Activated naive CD8-positive, alpha-beta T cell treated with anti-CD3 and anti-CD28 coated beads for 36 hours (primary cell): Measurements from ENCODE around the gene CDK5RAP3. TPM values are rescaled to one million over a fixed set of nuclear protein-coding genes. Genes with fewer than 3 reads are reported as not detected.

ENCODE experiments used
- DNase-seq: peaks from one replicate; pipeline ENCODE4 v3.0.0; 2021
- H3K27ac Mint-ChIP-seq: one replicate; pipeline ENCODE4 v1.8.0; 2022; ENCODE audit warnings: mild to moderate bottlenecking, moderate library complexity, mixed read lengths
- H3K27me3 Mint-ChIP-seq: one replicate; pipeline ENCODE4 v1.8.0; 2022; ENCODE audit warnings: mild to moderate bottlenecking, mixed read lengths
- H3K36me3 Mint-ChIP-seq: one replicate; pipeline ENCODE4 v1.8.0; 2021; ENCODE audit warnings: mild to moderate bottlenecking, mixed read lengths
- H3K4me1 Mint-ChIP-seq: one replicate; pipeline ENCODE4 v1.8.0; 2021; ENCODE audit warnings: mixed read lengths
- H3K4me3 Mint-ChIP-seq: one replicate; pipeline ENCODE4 v1.8.0; 2022; ENCODE audit warnings: mild to moderate bottlenecking, moderate library complexity, mixed read lengths
- H3K9me3 Mint-ChIP-seq: one replicate; pipeline ENCODE4 v1.8.0; 2022; ENCODE audit warnings: mixed read lengths
- total RNA-seq, 2 experiments: library from RNA; stranded (reverse); gene quantifications; one replicate each; pipeline ENCODE4 v1.2.3, GENCODE V29; 2021

Gene CDK5RAP3
- total RNA-seq, 2 experiments from 2014 or later, result 163 to 168 TPM

DNA sequence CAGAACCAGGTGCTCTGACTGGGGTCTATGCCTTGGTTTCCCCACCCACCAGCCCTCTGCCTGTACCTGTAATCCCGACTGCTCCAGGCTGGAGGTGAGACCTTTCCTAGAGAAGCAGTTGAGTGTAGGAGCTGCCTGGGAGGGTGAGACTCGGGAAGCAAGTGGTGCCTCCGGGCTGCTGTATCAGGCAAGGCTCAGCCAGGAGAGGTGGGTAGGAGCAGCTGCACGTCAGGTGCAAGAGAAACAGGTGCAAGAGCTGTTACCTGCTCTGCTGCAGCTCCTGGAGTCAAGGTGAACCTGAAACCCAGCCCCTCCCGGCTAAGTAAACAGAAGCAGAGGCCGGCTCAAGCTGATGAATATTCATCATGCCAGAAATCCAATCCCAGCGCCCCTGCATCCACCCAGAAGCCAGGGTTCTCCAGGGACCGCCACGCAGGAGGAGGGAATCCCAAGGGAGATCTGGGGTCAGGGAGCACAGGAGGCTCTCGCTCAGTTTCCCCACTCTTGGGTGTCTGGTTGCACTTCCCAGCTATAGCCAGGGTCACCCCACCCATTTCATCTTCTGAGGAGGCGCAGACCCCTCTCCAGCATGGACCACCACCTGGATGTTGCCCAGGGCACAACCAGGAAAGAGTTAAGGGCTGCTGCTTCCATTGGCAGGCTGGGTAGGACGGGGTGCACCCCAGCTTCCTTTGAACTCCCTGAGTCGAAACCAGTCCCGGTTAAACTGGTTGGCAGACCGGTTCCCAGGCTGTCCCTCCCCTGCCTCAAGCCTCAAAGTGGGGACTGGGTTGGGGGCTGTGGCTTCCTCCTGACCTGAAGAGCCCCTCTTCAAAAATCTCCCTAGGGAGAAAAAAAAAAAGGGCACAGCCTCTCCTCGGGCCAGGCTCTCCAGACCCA, 13.1 kb upstream of the CDK5RAP3 start, which contains the start of gene PRR15L:
PRR15L (minus strand) TSS at position 293 of the 900 bp plus-strand sequence. CDS start 4,649 bp downstream, outside the sequence.
- Mint-ChIP-seq H3K27me3 (no peaks in the 10 kb centered on the region), H3K9me3 (no peaks in the 10 kb centered on the region), H3K36me3 (peaks cover 3% of the 10 kb centered on the region), H3K27ac (no peak within 1 kb of the TSS), H3K4me1 (no peaks in the 10 kb centered on the region), H3K4me3 (no peak within 1 kb of the TSS)
- DNase-seq, result no peak

DNA sequence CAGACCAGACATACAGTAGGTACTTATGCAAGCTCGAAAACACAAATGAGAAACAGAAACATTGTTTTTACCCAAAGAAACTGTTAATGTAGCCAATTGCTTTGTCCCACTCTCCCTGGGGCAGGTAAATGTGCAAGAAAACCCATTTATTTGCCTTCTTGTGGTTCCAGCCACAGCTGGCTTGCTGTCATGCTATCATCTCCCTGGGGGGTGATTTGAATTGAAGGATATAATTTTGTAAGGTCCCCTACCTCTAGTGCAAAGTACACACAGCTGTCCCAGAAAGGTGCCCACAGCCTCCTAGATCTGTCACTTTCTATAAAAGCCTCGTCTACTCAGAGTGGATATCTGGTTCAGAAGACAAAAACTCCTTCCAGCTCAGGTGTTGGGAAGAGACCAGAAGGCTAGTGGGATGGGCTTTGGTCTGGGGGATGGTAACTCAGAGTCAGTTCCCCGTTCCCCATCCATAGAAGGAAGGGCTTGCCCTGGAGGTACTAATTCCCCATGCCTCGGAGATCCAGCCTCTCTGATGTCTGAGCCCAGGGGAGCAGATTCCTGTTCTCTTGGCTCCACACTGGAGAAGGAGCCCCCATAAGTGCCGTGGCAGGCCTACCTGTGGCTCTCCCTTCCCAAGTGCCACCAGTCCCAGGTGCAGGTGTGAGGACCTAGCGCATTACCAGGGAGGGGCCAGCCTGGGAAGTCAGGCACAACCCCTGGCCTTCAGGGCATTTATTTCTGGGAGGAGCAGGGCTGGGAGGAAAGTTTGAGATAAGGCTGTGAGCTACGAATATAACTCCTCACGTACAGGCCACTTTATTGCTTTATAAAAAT, 10.9 kb upstream of the CDK5RAP3 start:
- Mint-ChIP-seq H3K27me3 (no peaks in the 10 kb centered on the region), H3K36me3 (peaks cover 2% of the 10 kb centered on the region), H3K27ac (no peak overlapping the region), H3K9me3 (no peaks in the 10 kb centered on the region), H3K4me3 (no peak overlapping the region), H3K4me1 (no peaks in the 10 kb centered on the region)
- no peak for DNase-seq

DNA sequence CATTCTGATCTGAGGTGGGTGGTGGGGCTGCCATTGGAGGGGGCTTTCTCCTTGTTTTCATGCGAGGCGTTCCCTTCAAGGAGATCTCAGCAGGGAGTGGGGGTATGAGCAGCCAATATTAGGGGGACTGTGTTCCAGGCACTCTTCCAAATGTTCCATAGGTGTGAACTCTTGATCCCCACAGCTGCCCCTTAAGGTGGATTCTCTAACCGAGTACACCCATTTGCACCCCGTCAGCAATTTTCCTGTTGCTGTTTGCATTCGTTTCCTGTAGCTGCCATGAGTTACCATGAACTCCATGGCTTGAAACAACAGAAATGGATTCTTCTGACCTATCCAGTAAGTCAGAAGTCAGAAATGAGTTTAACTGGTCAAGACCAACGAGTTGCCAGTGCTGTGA, 9.5 kb upstream of the CDK5RAP3 start:
- peaks cover 2% of the 10 kb centered on the region for H3K36me3 Mint-ChIP-seq
- H3K4me3 Mint-ChIP-seq, result no peak overlapping the region
- no peak overlapping the region for H3K27ac Mint-ChIP-seq
- H3K9me3 Mint-ChIP-seq, result no peaks in the 10 kb centered on the region
- no peaks in the 10 kb centered on the region for H3K27me3 Mint-ChIP-seq
- DNase-seq, result no peak
- no peaks in the 10 kb centered on the region for H3K4me1 Mint-ChIP-seq

DNA sequence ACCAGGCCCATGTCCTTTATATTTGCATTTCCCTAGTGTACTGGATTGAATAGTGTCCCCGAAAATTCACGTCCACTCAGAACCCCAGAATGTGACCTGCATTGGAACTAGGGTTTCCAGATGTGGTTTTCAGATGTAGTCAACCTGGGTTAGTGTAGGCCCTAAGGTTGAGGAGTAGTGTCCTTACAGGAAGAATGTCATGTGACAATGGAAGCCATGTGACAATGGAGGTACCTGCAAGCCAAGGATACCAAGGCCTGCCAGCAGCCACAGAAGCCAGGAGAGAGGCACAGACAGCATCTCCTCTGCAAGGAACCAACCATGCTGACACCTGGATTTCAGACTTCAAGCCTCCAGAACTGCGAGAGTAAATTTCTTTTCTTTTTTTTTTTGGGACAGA, 8.0 kb upstream of the CDK5RAP3 start:
- H3K9me3 Mint-ChIP-seq, result no peaks in the 10 kb centered on the region

DNA sequence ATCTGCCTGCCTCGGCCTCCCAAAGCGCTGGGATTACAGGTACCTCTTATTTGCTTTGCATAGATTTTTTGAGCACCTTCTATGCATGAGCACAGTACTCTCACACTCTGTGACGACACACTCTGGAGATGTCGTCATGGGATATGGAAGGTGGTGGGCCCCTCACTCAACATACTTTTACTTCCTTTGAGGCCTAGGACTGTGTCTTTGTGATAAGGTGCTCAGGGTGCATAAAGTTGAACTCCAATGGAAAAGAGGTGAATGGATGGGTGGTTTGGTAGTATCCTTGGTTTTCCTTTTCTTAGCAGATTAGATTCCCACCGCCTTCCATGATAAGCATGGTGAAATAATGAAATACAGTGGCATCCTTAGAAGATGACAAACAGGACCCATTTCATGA, 6.1 kb upstream of the CDK5RAP3 start:
- no peak for DNase-seq
- Mint-ChIP-seq H3K36me3 (peaks cover 2% of the 10 kb centered on the region), H3K27me3 (no peaks in the 10 kb centered on the region), H3K27ac (no peak overlapping the region), H3K4me3 (no peak overlapping the region), H3K9me3 (no peaks in the 10 kb centered on the region), H3K4me1 (no peaks in the 10 kb centered on the region)

More for the DNA sequence above, 8.0 kb upstream of the CDK5RAP3 start:
- no peak for DNase-seq
- Mint-ChIP-seq H3K27me3 (no peaks in the 10 kb centered on the region), H3K4me1 (no peaks in the 10 kb centered on the region), H3K27ac (no peak overlapping the region), H3K36me3 (peaks cover 2% of the 10 kb centered on the region), H3K4me3 (no peak overlapping the region)

DNA sequence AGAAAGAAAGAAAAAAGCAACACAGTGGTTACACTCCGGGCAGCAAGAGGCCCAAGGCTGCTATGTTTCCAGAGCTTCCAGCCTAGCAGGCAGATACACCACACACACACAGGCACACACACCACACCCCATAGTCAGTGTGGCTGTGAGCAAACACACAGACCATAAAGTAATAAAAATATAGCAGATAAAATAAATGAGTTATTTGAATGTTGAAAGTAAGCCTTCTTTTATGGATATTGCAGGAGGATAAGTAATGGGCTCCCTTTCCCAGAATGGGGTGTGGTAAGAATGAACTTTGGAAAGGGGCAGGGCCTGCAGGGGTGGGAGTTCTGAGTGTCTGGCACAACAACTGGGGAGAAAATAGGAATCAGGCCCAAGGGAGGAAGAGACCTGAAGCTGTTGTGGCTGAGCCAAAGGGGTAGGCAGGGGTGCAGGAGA, 4.8 kb upstream of the CDK5RAP3 start:
- peaks cover 6% of the 10 kb centered on the region for H3K4me1 Mint-ChIP-seq
- H3K36me3 Mint-ChIP-seq, result peaks cover 4% of the 10 kb centered on the region
- no peak for DNase-seq
- H3K27me3 Mint-ChIP-seq, result no peaks in the 10 kb centered on the region
- H3K9me3 Mint-ChIP-seq, result no peaks in the 10 kb centered on the region
- H3K27ac Mint-ChIP-seq, result no peak overlapping the region
- H3K4me3 Mint-ChIP-seq, result no peak overlapping the region

DNA sequence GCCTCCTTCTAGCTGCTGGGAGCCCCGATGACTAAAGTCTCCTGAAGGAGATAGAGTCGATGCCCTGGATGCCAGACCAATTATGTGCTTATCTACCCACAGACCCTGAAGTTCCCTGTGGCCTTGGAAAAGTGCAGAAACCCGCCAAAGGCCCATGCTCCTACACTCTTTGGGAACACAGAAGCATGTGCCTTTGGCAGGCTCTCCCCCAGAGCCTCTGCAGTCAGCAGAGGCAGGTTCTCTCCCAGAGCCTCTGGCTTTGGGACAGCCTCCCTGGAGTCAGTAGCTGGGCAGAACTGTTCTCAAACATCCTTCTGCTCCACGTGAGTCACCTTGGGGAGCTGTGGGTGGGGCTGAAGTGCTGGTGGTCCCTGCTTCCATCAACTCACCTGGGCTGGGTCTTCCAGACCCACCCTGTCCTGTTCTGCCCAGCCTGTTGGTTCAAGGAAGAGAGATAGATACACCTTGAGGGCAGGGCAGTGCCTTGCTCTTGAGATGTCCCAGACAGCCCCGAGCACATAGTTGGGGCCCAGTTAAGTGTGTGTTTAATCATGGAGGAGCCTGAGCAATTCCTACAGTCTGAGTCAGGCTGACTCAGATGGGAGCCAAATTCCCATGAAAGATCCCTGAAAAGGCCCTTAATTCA, 3.2 kb upstream of the CDK5RAP3 start:
- Mint-ChIP-seq H3K4me3 (no peak overlapping the region), H3K27me3 (no peaks in the 10 kb centered on the region), H3K36me3 (peaks cover 4% of the 10 kb centered on the region), H3K27ac (no peak overlapping the region), H3K4me1 (peaks cover 16% of the 10 kb centered on the region), H3K9me3 (no peaks in the 10 kb centered on the region)
- DNase-seq, result no peak

DNA sequence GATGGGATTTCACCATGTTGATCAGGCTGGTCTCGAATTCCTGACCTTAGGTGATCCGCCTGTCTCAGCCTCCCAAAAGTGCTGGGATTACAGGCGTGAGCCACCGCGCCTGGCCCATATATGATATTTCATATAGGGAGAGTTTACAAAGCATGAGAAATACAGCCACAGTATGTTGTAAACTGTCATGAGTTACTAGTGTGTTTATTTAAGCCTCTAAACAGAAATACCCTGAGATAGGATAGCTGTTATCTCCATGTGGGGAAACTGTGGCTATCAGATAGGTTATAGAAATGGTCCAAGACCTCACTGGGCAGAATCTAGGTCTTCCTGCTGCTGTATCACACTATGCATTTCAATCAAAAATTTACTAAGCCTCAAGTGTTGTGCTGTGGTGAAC, 2.1 kb upstream of the CDK5RAP3 start:
- H3K36me3 Mint-ChIP-seq, result peaks cover 3% of the 10 kb centered on the region
- no peak overlapping the region for H3K27ac Mint-ChIP-seq
- H3K27me3 Mint-ChIP-seq, result no peaks in the 10 kb centered on the region
- H3K9me3 Mint-ChIP-seq, result no peaks in the 10 kb centered on the region
- no peak for DNase-seq
- peaks cover 22% of the 10 kb centered on the region for H3K4me1 Mint-ChIP-seq
- H3K4me3 Mint-ChIP-seq, result no peak overlapping the region

DNA sequence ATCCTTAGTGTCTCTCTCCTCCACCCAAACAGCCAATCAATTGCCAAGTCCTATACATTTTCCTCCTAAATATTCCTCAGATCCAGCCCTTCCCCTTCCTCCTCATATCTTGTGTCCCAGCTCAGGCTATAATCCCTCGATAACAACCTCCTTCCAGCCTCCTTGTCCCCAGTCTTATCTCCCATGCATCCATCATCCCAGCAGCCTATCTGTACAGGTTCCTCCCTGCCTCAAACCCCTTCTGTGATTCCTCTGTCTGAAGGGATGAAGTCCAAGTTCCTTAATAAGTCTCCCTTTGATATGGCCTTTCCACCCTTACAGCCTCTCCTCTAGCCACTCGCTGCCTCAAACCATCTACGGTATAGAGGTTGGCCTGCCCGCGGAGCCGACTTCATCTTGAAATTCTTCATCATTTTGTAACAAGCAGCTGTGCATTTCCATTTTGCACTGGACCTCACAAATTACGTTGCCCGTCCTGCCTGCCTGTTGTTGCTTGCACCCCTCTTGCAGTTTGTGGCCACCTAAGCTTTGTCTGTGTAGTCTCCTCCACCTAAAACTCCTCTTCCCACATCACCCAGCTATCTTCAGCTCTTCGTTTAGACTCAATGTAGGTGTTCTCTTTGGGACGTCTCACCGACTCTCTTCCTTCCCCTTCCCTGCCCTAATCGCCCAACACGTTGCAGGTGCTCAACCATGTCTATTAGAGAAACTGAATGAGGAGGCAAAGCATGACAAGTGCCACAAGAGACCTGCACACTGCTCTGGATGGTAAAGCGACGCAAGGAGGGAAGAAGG, 786 bp upstream of the CDK5RAP3 start:
- Mint-ChIP-seq H3K4me1 (peaks cover 22% of the 10 kb centered on the region), H3K36me3 (peaks cover 3% of the 10 kb centered on the region), H3K27me3 (no peaks in the 10 kb centered on the region), H3K4me3 (peak overlapping the region; percentile 92), H3K27ac (peak overlapping the region; percentile 53), H3K9me3 (no peaks in the 10 kb centered on the region)
- DNase-seq, result no peak

DNA sequence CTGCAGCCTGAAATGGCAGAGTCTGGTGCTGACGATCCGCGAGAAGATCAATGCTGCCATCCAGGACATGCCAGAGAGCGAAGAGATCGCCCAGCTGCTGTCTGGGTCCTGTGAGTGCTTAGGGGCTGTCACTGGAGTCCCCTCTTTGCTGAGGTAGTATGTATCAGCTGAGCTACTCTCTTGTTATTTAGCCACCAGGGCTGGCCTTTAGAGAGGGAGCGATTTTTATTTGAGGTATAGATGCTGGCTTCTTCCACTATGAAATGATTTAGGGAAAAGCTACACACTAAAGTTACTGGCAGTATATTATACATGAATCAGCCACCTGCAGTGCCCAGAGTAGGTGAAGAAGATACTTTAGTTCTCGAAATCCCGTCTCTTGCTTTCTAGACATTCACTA, 2.6 kb downstream of the CDK5RAP3 start:
- H3K4me3 Mint-ChIP-seq, result no peak overlapping the region
- H3K36me3 Mint-ChIP-seq, result peaks cover 16% of the 10 kb centered on the region
- H3K4me1 Mint-ChIP-seq, result peaks cover 22% of the 10 kb centered on the region
- no peaks in the 10 kb centered on the region for H3K27me3 Mint-ChIP-seq
- no peak overlapping the region for H3K27ac Mint-ChIP-seq
- H3K9me3 Mint-ChIP-seq, result no peaks in the 10 kb centered on the region
- DNase-seq, result no peak

DNA sequence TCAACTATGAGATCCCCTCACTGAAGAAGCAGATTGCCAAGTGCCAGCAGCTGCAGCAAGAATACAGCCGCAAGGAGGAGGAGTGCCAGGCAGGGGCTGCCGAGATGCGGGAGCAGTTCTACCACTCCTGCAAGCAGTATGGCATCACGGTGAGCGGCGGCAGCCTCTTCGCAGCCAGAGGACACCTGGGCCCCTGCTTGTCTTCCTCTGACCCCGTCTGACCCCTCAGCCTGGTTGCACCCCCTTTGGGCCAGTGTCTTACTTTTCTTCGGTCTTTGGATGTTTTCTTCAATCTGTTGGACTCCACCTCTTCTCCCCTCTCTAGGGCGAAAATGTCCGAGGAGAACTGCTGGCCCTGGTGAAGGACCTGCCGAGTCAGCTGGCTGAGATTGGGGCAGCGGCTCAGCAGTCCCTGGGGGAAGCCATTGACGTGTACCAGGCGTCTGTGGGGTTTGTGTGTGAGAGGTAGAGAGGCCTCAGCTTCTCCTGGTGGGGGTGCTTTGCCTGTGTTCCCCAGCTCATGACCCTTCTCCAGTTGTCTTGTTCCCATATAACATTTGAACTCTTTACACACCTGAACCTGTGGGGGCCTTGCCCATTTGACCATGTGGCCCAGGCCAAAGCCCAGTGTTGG, 4.4 kb downstream of the CDK5RAP3 start:
- H3K36me3 Mint-ChIP-seq, result peaks cover 19% of the 10 kb centered on the region
- H3K27ac Mint-ChIP-seq, result no peak overlapping the region

DNA sequence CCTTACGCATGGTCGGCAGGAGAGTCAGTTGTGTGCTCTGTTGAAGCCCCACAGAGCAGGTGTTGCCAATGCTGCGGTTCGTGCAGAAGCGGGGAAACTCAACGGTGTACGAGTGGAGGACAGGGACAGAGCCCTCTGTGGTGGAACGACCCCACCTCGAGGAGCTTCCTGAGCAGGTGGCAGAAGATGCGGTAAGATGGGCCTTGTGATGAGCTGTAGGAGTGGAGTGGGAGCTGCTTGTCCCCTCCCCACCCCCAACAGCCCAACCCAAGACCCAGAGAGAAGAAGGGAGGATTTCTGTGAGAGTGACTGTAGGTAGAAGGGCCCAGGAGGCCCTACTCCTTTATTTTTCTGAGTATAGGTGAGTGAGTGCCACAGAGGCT, 4.9 kb downstream of the CDK5RAP3 start:
- Mint-ChIP-seq H3K27me3 (no peaks in the 10 kb centered on the region), H3K4me3 (no peak overlapping the region), H3K9me3 (no peaks in the 10 kb centered on the region), H3K36me3 (peaks cover 23% of the 10 kb centered on the region), H3K4me1 (peaks cover 19% of the 10 kb centered on the region), H3K27ac (no peak overlapping the region)
- DNase-seq, result no peak

More for the DNA sequence above, 4.4 kb downstream of the CDK5RAP3 start:
- Mint-ChIP-seq H3K27me3 (no peaks in the 10 kb centered on the region), H3K9me3 (no peaks in the 10 kb centered on the region), H3K4me3 (no peak overlapping the region), H3K4me1 (peaks cover 20% of the 10 kb centered on the region)
- no peak for DNase-seq

DNA sequence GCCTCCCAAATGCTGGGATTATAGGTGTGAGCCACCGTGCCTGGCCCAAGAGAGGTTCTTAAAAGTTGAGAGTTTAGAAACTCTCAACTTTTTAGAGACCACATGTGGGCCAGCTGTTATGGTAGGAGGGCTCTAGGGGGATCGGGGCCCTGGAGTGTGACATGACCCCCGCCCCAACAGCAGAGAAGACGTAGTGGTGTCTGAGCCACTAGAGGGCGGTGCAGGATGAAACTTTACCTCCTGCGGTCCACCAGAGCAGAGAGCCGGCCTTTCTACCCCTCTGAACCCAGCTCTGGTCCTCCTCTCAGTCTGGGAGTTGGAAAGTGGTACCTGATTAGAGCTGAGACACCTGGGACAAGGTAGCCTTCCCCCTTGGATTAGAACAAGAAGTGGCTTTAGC, 7.4 kb downstream of the CDK5RAP3 start:
- peaks cover 21% of the 10 kb centered on the region for H3K36me3 Mint-ChIP-seq
- H3K27ac Mint-ChIP-seq, result no peak overlapping the region

DNA sequence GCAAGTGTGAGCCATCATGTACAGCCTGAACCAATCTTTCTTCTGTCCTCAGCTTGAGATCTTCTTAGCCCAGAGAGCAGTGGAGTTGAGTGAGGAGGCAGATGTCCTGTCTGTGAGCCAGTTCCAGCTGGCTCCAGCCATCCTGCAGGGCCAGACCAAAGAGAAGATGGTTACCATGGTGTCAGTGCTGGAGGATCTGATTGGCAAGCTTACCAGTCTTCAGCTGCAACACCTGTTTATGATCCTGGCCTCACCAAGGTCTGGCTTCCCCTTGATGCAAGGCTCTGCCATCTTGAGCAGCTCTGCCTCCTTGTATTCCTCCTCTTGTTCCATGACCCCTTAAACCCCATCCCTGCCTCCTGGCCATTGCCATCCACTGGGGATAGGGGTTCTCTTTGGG, 9.6 kb downstream of the CDK5RAP3 start:
- DNase-seq, result no peak
- Mint-ChIP-seq H3K9me3 (no peaks in the 10 kb centered on the region), H3K36me3 (peaks cover 22% of the 10 kb centered on the region), H3K4me3 (no peak overlapping the region), H3K4me1 (peaks cover 6% of the 10 kb centered on the region), H3K27me3 (no peaks in the 10 kb centered on the region), H3K27ac (no peak overlapping the region)

More for the DNA sequence above, 7.4 kb downstream of the CDK5RAP3 start:
- H3K9me3 Mint-ChIP-seq, result no peaks in the 10 kb centered on the region
- DNase-seq, result peak; percentile 45
- no peak overlapping the region for H3K4me3 Mint-ChIP-seq
- H3K4me1 Mint-ChIP-seq, result peaks cover 7% of the 10 kb centered on the region
- no peaks in the 10 kb centered on the region for H3K27me3 Mint-ChIP-seq
